ENCODE results near the gene DLGAP4.

Gene DLGAP4

DNA sequence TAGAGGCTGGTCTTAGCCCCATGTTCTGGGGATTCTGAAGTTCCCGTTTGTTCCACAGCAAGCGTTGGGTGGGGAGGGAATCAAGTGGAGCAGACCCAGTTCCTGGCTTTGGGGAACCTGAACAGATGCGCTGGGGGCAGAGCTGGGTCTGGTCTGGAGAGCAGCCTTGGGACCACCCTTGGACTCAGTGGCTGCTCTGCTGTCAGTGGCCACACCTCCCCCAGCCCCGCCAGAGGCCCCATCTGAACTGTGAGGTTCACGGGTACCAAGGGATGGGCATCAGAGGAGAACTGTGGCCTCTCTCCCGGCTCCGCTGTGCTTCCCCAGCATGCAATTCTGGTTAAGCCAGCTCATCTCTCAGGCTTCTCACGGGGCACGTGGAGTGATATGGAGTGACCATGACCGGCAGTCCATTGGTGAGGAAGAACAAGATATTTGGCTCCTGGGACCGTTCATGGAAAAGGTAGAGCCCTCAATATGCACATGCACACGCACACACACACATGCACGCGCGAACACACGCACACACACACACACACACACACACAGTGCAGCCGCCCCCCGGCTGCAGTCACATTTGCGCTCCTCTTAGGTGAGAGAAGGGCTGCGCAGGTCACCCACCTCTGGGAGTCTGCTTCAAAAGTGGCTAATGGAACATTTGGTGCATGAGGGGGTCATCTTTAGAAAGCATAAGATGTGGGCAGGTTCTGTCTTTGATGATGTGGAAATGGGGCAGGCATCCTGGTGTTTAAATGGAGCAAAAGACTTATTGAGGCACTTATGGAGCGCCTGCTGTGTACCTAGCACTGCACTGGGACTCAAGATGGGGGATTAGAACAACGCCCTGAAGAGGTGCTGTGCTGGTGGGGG, 6.0 kb downstream of the DLGAP4 start:
- no peak for DNase-seq (ENCODE audit: low read depth, low spot score)
- no peak overlapping the region for H3K4me3 ChIP-seq (ENCODE audit: low read depth, low read length)
- in situ Hi-C loops (cut with HindIII; ENCODE audit: low sequenced_read_pairs), result no loop called here
- TF ChIP-seq, protein P1, sequence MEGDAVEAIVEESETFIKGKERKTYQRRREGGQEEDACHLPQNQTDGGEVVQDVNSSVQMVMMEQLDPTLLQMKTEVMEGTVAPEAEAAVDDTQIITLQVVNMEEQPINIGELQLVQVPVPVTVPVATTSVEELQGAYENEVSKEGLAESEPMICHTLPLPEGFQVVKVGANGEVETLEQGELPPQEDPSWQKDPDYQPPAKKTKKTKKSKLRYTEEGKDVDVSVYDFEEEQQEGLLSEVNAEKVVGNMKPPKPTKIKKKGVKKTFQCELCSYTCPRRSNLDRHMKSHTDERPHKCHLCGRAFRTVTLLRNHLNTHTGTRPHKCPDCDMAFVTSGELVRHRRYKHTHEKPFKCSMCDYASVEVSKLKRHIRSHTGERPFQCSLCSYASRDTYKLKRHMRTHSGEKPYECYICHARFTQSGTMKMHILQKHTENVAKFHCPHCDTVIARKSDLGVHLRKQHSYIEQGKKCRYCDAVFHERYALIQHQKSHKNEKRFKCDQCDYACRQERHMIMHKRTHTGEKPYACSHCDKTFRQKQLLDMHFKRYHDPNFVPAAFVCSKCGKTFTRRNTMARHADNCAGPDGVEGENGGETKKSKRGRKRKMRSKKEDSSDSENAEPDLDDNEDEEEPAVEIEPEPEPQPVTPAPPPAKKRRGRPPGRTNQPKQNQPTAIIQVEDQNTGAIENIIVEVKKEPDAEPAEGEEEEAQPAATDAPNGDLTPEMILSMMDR (IDR thresholded peaks at IDR 0.05; ENCODE audit: low read depth, low read length), result no peak

DNA sequence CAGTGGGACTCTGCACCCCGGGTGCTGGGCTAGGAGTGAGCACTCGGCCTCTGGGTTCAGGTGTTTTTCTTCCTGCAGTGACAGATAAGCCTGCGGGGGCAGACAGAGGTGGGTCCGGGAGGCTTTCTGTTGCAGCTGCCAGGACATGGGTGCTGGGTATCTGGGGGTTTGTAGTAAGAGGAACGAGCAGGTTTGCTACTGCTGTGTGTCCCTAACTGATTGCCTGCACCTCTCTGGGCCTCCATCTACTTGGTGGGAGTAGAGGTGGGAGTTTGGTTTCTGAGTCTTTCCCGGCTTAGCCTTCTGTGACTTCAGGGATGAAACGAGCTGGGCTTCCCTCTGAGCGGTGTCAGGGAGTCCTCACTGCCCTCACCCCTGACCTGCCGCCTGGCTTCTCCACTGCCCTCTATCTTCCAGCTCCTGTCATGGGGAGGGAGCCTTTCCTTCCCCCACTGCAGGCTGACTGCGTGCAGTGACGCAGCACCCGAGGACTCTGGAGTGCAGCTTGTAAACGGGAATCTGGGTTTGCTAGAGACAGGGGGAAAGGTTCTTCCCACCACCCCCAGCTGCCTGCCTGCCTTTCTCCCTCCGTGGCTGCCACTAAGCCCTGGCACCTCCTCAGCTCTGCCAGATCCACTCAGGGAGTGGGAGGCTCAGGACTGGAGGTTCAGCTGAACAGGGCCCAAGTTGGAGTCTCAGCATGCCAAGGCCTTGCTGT, 6.7 kb downstream of the DLGAP4 start:
- TF ChIP-seq, protein P1 (IDR thresholded peaks at IDR 0.05; ENCODE audit: low read depth, low read length), result no peak
- DNase-seq (ENCODE audit: low read depth, low spot score), result no peak
- in situ Hi-C loops (cut with HindIII; ENCODE audit: low sequenced_read_pairs), result no loop called here
- no peak overlapping the region for H3K4me3 ChIP-seq (ENCODE audit: low read depth, low read length)

GRCh38 chr20:36313476-36313875, 7.3 kb downstream of the DLGAP4 start:
- no peak for DNase-seq (ENCODE audit: low read depth, low spot score)
- TF ChIP-seq, protein P1 (IDR thresholded peaks at IDR 0.05; ENCODE audit: low read depth, low read length), result no peak
- in situ Hi-C loops (cut with HindIII; ENCODE audit: low sequenced_read_pairs), result no loop called here
- no peak overlapping the region for H3K4me3 ChIP-seq (ENCODE audit: low read depth, low read length)

DNA sequence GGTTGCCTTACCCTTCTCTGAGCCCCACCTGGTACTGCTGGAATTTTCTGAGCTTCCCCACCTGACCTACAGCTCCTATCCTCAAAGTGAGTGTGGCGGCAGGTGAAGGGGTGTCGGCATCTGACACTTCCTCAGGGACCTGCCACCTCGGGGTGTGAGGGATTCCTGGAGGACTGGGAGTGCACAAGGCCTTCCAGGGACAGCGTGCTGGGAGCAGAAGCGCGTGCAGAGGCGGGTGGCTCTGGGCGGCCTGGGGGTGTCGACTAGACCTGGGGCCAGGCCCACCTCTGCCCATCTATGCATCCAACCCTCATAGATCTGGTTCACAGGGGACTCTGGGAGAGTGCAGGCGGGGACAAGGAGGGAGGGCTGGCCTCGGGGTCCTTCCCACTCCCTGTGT, 7.8 kb downstream of the DLGAP4 start:
- no peak for DNase-seq (ENCODE audit: low read depth, low spot score)
- TF ChIP-seq, protein P1 (IDR thresholded peaks at IDR 0.05; ENCODE audit: low read depth, low read length), result no peak
- H3K4me3 ChIP-seq (ENCODE audit: low read depth, low read length), result no peak overlapping the region
- in situ Hi-C loops (cut with HindIII; ENCODE audit: low sequenced_read_pairs), result no loop called here

DNA sequence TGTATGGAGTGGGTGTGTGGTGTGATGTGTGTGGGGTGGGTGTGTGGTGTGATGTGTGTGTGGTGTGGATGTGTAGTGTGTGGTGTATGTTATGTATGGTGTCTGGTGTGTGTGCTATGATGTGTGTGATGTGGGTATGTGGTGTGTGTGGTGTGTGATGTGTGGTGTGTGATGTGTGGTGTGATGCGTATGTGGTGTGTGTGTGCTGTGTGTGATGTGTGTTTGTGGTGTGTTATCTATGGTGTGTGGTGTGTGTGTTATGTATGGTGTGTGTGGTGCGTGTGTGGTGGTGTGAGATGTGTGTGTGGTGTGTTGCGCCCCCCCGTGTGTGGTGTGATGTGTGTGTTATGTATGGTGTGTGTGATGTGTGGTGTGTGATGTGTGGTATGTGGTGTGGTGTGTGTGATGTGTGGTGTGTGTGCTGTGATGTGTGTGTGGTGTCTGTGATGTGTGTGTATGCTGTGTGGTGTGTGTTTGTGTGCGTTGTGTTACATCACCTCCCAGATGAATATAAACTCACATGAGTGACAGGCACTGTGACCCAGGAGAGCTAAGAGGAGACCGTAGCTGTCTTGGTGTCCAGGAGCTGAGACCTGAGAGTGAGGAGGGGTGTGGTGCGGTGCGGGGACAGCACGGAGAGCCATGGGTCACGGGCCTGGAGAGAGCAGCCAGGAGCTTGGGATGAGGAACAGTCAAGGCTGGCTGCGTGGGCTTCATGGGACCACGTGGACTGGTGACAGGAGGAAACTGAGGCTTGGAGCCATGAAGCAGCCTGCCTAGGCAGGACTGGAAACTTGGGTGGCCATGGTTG, 8.8 kb downstream of the DLGAP4 start:
- H3K4me3 ChIP-seq (ENCODE audit: low read depth, low read length), result no peak overlapping the region
- DNase-seq (ENCODE audit: low read depth, low spot score), result no peak
- TF ChIP-seq, protein P1 (IDR thresholded peaks at IDR 0.05; ENCODE audit: low read depth, low read length), result no peak
- in situ Hi-C loops (cut with HindIII; ENCODE audit: low sequenced_read_pairs), result no loop called here

Data from astrocyte of the spinal cord (primary cell).